Ovary (tissue), 3 donors: ENCODE data around the gene LAT.

Experiments
- CTCF ChIP-seq, 3 donors: fragments of 450-650 bp in 2 of 3; fragments of 200-600 bp in 1 of 3; IDR thresholded peaks; one replicate each; pipeline versions ENCODE4 v1.5.1 to v1.8.0; 2016 to 2022; ENCODE audit warnings: antibody characterized with exemption in 3 of 3, mild to moderate bottlenecking in 1 of 3
- EP300 ChIP-seq: sonication (generic); formaldehyde crosslinking; IDR thresholded peaks from one replicate; pipeline ENCODE4 v1.6.1; 2017; ENCODE audit warnings: antibody characterized with exemption
- POLR2A ChIP-seq: fragments of 450-650 bp; IDR thresholded peaks from one replicate; pipeline ENCODE4 v1.6.1; 2017; ENCODE audit warnings: antibody characterized with exemption, mild to moderate bottlenecking, moderate library complexity
- donor health status: DM: no; HTN: no; CAD: no.

- TF ChIP-seq CTCF (IDR thresholded peaks at IDR 0.05) (no peak), POLR2A (no peak), EP300 (no peak)
Measured at GRCh38 chr16:29025735-29026134, 40.9 kb downstream of the LAT start.
